ENCODE results near the gene PNLIPRP3.

PNLIPRP3 gene

DNA sequence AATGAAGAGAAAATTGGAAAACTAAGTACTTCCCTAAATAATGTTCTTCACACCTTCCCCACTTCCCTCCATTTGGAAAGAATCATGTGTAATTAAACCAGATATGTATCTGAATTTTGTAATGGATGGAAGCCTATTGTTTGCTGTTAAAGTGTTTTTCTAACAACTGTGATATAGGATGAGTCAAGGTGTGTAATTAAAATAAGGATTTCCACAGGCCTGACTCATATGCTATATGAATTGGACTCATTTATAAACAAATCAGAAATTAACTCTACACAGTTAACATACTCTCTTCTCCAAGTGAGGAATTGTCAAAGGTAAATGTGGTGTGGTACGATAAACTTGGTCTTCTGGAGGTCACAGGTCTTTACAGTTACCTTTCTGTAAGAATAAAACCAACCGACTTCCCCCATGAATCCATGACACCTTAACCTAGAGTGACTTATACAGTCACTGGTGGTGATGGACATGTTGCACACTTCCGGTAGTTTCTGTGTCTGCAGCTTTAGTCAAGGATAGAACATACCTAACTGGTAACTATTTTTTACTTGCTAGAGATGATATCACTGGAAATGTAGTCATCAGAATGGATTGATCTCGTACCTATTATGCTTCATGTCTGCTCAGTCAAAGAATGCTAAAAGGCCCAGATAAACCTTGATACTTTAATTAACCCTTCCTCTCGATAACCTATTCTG, 12.8 kb downstream of the PNLIPRP3 start:
- TF ChIP-seq, protein P1, sequence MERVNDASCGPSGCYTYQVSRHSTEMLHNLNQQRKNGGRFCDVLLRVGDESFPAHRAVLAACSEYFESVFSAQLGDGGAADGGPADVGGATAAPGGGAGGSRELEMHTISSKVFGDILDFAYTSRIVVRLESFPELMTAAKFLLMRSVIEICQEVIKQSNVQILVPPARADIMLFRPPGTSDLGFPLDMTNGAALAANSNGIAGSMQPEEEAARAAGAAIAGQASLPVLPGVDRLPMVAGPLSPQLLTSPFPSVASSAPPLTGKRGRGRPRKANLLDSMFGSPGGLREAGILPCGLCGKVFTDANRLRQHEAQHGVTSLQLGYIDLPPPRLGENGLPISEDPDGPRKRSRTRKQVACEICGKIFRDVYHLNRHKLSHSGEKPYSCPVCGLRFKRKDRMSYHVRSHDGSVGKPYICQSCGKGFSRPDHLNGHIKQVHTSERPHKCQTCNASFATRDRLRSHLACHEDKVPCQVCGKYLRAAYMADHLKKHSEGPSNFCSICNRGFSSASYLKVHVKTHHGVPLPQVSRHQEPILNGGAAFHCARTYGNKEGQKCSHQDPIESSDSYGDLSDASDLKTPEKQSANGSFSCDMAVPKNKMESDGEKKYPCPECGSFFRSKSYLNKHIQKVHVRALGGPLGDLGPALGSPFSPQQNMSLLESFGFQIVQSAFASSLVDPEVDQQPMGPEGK (CRISPR knock-in tag; IDR thresholded peaks at IDR 0.05; ENCODE audit: borderline replicate concordance) = no peak
- TF ChIP-seq TCF4 (CRISPR knock-in tag; IDR thresholded peaks at IDR 0.05; ENCODE audit: borderline replicate concordance) (no peak), ARNTL (CRISPR knock-in tag; IDR thresholded peaks at IDR 0.05; ENCODE audit: borderline replicate concordance, low read depth) (no peak), ZFP30 (CRISPR knock-in tag; IDR thresholded peaks at IDR 0.05) (no peak), ISL1 (CRISPR knock-in tag; IDR thresholded peaks at IDR 0.05) (no peak), ZFP3 (CRISPR knock-in tag; IDR thresholded peaks at IDR 0.05) (no peak), SNAI2 (CRISPR knock-in tag; IDR thresholded peaks at IDR 0.05) (no peak), CSDC2 (CRISPR knock-in tag; IDR thresholded peaks at IDR 0.05) (no peak), ESRRG (CRISPR knock-in tag; IDR thresholded peaks at IDR 0.05) (no peak), ZNF70 (CRISPR knock-in tag; IDR thresholded peaks at IDR 0.05) (no peak), TOX (CRISPR knock-in tag; IDR thresholded peaks at IDR 0.05; ENCODE audit: borderline replicate concordance) (no peak), ZNF565 (CRISPR knock-in tag; conservative IDR thresholded peaks at IDR 0.05; ENCODE audit: low read depth) (no peak), ZC3H10 (CRISPR knock-in tag; IDR thresholded peaks at IDR 0.05) (no peak), BACH2 (CRISPR knock-in tag; IDR thresholded peaks at IDR 0.05; ENCODE audit: borderline replicate concordance) (no peak)
- TF ChIP-seq, protein P2, sequence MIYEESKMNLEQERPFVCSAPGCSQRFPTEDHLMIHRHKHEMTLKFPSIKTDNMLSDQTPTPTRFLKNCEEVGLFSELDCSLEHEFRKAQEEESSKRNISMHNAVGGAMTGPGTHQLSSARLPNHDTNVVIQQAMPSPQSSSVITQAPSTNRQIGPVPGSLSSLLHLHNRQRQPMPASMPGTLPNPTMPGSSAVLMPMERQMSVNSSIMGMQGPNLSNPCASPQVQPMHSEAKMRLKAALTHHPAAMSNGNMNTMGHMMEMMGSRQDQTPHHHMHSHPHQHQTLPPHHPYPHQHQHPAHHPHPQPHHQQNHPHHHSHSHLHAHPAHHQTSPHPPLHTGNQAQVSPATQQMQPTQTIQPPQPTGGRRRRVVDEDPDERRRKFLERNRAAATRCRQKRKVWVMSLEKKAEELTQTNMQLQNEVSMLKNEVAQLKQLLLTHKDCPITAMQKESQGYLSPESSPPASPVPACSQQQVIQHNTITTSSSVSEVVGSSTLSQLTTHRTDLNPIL (CRISPR knock-in tag; IDR thresholded peaks at IDR 0.05; ENCODE audit: low read depth) = no peak
- TF ChIP-seq, protein P3, sequence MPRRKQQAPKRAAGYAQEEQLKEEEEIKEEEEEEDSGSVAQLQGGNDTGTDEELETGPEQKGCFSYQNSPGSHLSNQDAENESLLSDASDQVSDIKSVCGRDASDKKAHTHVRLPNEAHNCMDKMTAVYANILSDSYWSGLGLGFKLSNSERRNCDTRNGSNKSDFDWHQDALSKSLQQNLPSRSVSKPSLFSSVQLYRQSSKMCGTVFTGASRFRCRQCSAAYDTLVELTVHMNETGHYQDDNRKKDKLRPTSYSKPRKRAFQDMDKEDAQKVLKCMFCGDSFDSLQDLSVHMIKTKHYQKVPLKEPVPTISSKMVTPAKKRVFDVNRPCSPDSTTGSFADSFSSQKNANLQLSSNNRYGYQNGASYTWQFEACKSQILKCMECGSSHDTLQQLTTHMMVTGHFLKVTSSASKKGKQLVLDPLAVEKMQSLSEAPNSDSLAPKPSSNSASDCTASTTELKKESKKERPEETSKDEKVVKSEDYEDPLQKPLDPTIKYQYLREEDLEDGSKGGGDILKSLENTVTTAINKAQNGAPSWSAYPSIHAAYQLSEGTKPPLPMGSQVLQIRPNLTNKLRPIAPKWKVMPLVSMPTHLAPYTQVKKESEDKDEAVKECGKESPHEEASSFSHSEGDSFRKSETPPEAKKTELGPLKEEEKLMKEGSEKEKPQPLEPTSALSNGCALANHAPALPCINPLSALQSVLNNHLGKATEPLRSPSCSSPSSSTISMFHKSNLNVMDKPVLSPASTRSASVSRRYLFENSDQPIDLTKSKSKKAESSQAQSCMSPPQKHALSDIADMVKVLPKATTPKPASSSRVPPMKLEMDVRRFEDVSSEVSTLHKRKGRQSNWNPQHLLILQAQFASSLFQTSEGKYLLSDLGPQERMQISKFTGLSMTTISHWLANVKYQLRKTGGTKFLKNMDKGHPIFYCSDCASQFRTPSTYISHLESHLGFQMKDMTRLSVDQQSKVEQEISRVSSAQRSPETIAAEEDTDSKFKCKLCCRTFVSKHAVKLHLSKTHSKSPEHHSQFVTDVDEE (CRISPR knock-in tag; IDR thresholded peaks at IDR 0.05) = no peak
- TF ChIP-seq, protein P4, sequence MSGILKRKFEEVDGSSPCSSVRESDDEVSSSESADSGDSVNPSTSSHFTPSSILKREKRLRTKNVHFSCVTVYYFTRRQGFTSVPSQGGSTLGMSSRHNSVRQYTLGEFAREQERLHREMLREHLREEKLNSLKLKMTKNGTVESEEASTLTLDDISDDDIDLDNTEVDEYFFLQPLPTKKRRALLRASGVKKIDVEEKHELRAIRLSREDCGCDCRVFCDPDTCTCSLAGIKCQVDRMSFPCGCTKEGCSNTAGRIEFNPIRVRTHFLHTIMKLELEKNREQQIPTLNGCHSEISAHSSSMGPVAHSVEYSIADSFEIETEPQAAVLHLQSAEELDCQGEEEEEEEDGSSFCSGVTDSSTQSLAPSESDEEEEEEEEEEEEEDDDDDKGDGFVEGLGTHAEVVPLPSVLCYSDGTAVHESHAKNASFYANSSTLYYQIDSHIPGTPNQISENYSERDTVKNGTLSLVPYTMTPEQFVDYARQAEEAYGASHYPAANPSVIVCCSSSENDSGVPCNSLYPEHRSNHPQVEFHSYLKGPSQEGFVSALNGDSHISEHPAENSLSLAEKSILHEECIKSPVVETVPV (CRISPR knock-in tag; IDR thresholded peaks at IDR 0.05) = no peak
- no peak for ATAC-seq

DNA sequence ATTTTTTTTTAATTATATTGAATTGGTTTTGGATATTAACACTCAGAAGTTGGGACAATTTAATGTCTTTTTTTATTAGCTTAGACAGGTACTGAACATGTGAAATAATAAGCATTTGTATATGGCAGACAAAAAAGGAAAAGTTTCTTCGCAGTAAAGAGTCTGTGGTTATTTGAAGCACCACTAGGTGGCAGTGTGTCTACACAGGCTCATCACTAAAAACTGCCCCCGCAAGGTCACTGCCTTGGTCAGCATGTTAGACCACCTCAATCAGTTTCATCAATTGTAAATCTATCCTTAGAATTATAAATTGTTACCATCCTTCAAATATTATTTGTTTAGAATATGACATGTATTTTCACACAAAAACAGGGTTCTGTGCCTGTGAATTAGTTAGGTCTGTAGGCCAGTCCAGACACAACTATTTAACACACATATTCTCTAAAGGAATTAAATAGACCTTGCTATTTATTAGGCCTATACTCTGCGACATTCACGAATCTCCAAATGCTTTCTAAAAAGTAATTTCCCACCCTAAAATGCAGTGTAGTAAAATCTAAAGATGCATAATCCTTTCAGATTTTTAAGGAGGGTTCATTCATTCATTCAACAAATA, 17.0 kb downstream of the PNLIPRP3 start:
- peak; percentile 78 for ATAC-seq
- TF ChIP-seq, protein P4 (CRISPR knock-in tag; IDR thresholded peaks at IDR 0.05) = no peak
- TF ChIP-seq ZNF565 (CRISPR knock-in tag; conservative IDR thresholded peaks at IDR 0.05; ENCODE audit: low read depth) = no peak
- TF ChIP-seq TOX (CRISPR knock-in tag; IDR thresholded peaks at IDR 0.05; ENCODE audit: borderline replicate concordance) = no peak
- TF ChIP-seq, protein P5, sequence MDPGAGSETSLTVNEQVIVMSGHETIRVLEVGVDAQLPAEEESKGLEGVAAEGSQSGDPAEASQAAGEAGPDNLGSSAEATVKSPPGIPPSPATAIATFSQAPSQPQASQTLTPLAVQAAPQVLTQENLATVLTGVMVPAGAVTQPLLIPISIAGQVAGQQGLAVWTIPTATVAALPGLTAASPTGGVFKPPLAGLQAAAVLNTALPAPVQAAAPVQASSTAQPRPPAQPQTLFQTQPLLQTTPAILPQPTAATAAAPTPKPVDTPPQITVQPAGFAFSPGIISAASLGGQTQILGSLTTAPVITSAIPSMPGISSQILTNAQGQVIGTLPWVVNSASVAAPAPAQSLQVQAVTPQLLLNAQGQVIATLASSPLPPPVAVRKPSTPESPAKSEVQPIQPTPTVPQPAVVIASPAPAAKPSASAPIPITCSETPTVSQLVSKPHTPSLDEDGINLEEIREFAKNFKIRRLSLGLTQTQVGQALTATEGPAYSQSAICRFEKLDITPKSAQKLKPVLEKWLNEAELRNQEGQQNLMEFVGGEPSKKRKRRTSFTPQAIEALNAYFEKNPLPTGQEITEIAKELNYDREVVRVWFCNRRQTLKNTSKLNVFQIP (CRISPR knock-in tag; IDR thresholded peaks at IDR 0.05; ENCODE audit: borderline replicate concordance, low read depth) = no peak
- TF ChIP-seq, protein P1 (CRISPR knock-in tag; IDR thresholded peaks at IDR 0.05; ENCODE audit: borderline replicate concordance) = no peak
- no peak for TF ChIP-seq PPARA (CRISPR knock-in tag; IDR thresholded peaks at IDR 0.05; ENCODE audit: borderline replicate concordance)
- TF ChIP-seq, protein P3 (CRISPR knock-in tag; IDR thresholded peaks at IDR 0.05) = no peak
- no peak for TF ChIP-seq ESRRG (CRISPR knock-in tag; IDR thresholded peaks at IDR 0.05)
- TF ChIP-seq ZFP3 (CRISPR knock-in tag; IDR thresholded peaks at IDR 0.05) = no peak

Measured in SK-N-SH treated with all-trans-retinoic acid at 6 μM for 48 hours (cell line).